Dedifferentiated amniotic fluid mesenchymal stem cell (primary cell): Measurements from ENCODE around the gene FERD3L.

ENCODE experiments used
- DNase-seq: peaks from one replicate; pipeline ENCODE4 v3.0.0-alpha.2; 2016; ENCODE audit errors: extremely low spot score

FERD3L gene

GRCh38 chr7:19099924-19100323 is 45.3 kb downstream of the FERD3L start:
- DNase-seq: no peak

GRCh38 chr7:19099194-19099593 is 46.0 kb downstream of the FERD3L start:
- no peak for DNase-seq

- DNase-seq: no peak
These were observed 46.7 kb downstream of the FERD3L start for GRCh38 chr7:19098510-19098909.

- DNase-seq: no peak
These were observed 47.8 kb downstream of the FERD3L start for GRCh38 chr7:19097165-19098055.

GRCh38 chr7:19095353-19095860 is 49.8 kb downstream of the FERD3L start:
- no peak for DNase-seq
